ENCODE measurements around the gene RYR3. TPM values are rescaled to one million over a fixed set of nuclear protein-coding genes. Genes with fewer than 3 reads are reported as not detected.
"Not testable (repeated sequence)": the region's sequence is repeated elsewhere in the genome, so short reads cannot be mapped to it uniquely, and the experiment has no call there.

RYR3 gene
- total and polyA plus RNA-seq, 4 donors, result 13.0 to 33.6 (median 20.0) TPM

DNA sequence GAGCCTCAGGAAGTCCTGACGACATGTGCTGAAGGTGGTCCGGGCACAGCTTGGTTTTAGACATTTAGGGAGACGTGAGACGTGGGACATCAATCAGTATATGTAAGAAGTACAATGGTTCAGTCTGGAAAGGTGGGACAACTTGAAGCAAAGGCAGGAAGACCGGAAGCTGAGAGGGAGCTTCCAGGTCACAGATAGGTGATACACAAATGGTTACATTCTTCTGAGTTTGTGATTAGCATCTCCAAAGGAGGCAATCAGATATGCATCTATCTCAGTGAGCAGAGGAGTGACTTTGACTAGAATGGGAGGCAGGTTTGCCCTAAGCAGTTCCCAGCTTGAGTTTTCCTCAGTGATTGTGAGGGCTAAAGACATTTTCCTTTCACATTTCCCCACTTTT lies 282.1 kb downstream of the RYR3 start:
- Histone ChIP-seq H3K36me3 (ENCODE audit: control insufficient read depth, insufficient read depth, low read length) (no peaks in the 10 kb centered on the region), H3K4me1 (ENCODE audit: control insufficient read depth, insufficient read depth, low read length) (no peaks in the 10 kb centered on the region), H3K9me3 (ENCODE audit: control insufficient read depth, insufficient read depth, low read length) (peaks cover 2% of the 10 kb centered on the region), H3K27ac (ENCODE audit: low read depth, low read length) (no peak overlapping the region), H3K4me3 (ENCODE audit: low read depth, low read length) (no peak overlapping the region), H3K27me3 (ENCODE audit: control insufficient read depth, insufficient read depth, low read length) (no peaks in the 10 kb centered on the region)
- no peak for DNase-seq (ENCODE audit: low read depth in 4 of 6, low spot score in 6 of 6)
- whole genome bisulfite sequencing (ENCODE audit: insufficient coverage), result 93% methylated on average over 5 of the region's 5 CpGs

- H3K36me3 ChIP-seq (ENCODE audit: control insufficient read depth, insufficient read depth, low read length); DNase-seq (ENCODE audit: low read depth in 4 of 6, low spot score in 6 of 6); H3K4me3 ChIP-seq (ENCODE audit: low read depth, low read length); H3K9me3 ChIP-seq (ENCODE audit: control insufficient read depth, insufficient read depth, low read length); H3K27me3 ChIP-seq (ENCODE audit: control insufficient read depth, insufficient read depth, low read length); H3K27ac ChIP-seq (ENCODE audit: low read depth, low read length); H3K4me1 ChIP-seq (ENCODE audit: control insufficient read depth, insufficient read depth, low read length): not testable (repeated sequence)
- no CpG with 5 or more reads among the region's 4 CpGs for WGBS (ENCODE audit: insufficient coverage)
These were observed 287.6 kb downstream of the RYR3 start for GRCh38 chr15:33598382-33598781.

- no peaks in the 10 kb centered on the region for H3K27me3 ChIP-seq (ENCODE audit: control insufficient read depth, insufficient read depth, low read length)
- no peak overlapping the region for H3K27ac ChIP-seq (ENCODE audit: low read depth, low read length)
- H3K36me3 ChIP-seq (ENCODE audit: control insufficient read depth, insufficient read depth, low read length), result no peaks in the 10 kb centered on the region
- no peak overlapping the region for H3K4me3 ChIP-seq (ENCODE audit: low read depth, low read length)
- H3K4me1 ChIP-seq (ENCODE audit: control insufficient read depth, insufficient read depth, low read length), result no peaks in the 10 kb centered on the region
- no peaks in the 10 kb centered on the region for H3K9me3 ChIP-seq (ENCODE audit: control insufficient read depth, insufficient read depth, low read length)
- DNase-seq (ENCODE audit: low read depth in 4 of 6, low spot score in 6 of 6), result no peak
- 52% methylated on average over 7 of the region's 7 CpGs for WGBS (ENCODE audit: insufficient coverage)
These were observed 289.4 kb downstream of the RYR3 start for GRCh38 chr15:33600212-33600611.

DNA sequence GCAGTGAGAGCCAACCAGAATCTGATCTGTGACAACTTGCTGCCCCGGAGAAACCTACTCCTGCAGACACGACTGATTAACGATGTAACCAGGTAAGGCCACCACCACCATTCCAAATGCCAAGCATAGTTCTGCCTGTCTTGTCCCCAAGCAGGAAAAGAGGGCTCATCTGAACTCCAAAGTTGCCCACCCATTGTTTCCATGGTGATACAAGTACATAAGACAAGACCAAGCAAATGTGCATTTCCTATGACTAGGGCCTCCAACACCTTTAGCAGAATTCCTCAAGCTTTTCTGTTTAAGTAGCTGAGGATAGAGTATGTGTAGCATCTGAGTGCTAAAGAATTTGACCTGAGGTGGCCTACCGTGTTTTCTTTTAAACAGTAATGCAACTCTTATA lies 290.7 kb downstream of the RYR3 start:
- Histone ChIP-seq H3K27ac (ENCODE audit: low read depth, low read length) (no peak overlapping the region), H3K27me3 (ENCODE audit: control insufficient read depth, insufficient read depth, low read length) (no peaks in the 10 kb centered on the region), H3K4me3 (ENCODE audit: low read depth, low read length) (no peak overlapping the region), H3K36me3 (ENCODE audit: control insufficient read depth, insufficient read depth, low read length) (no peaks in the 10 kb centered on the region), H3K4me1 (ENCODE audit: control insufficient read depth, insufficient read depth, low read length) (no peaks in the 10 kb centered on the region), H3K9me3 (ENCODE audit: control insufficient read depth, insufficient read depth, low read length) (no peaks in the 10 kb centered on the region)
- 91% methylated on average over 3 of the region's 4 CpGs for WGBS (ENCODE audit: insufficient coverage)
- DNase-seq (ENCODE audit: low read depth in 4 of 6, low spot score in 6 of 6), result no peak

DNA sequence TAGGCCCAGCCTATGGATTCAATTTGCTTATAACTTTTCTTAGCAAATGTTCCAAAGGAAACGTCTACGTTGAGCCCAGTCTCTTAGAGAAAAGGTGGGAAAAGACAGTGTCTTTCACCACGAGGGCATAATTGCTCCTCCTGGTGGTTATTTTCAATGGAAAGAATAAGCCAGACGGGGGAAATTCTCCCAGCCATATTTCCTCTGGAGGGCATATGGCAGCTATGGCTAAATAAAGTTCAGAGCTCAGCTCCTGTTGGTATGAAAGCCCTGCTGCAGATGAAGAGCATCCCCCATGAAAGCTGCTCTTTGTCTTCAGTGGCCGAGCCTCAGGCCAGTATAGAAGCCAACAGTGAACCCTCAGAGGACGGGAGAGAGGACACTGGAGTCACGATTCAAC lies 297.9 kb downstream of the RYR3 start:
- WGBS (ENCODE audit: insufficient coverage), result 48% methylated on average over 3 of the region's 7 CpGs
- Histone ChIP-seq H3K4me1 (ENCODE audit: control insufficient read depth, insufficient read depth, low read length) (no peaks in the 10 kb centered on the region), H3K27ac (ENCODE audit: low read depth, low read length) (no peak overlapping the region), H3K27me3 (ENCODE audit: control insufficient read depth, insufficient read depth, low read length) (no peaks in the 10 kb centered on the region), H3K4me3 (ENCODE audit: low read depth, low read length) (no peak overlapping the region), H3K9me3 (ENCODE audit: control insufficient read depth, insufficient read depth, low read length) (no peaks in the 10 kb centered on the region), H3K36me3 (ENCODE audit: control insufficient read depth, insufficient read depth, low read length) (no peaks in the 10 kb centered on the region)
- peak in 1 of 6 donors; percentile 20 for DNase-seq (ENCODE audit: low read depth in 4 of 6, low spot score in 6 of 6)

- Histone ChIP-seq H3K4me3 (ENCODE audit: low read depth, low read length) (no peak overlapping the region), H3K27ac (ENCODE audit: low read depth, low read length) (no peak overlapping the region), H3K9me3 (ENCODE audit: control insufficient read depth, insufficient read depth, low read length) (no peaks in the 10 kb centered on the region), H3K36me3 (ENCODE audit: control insufficient read depth, insufficient read depth, low read length) (no peaks in the 10 kb centered on the region), H3K4me1 (ENCODE audit: control insufficient read depth, insufficient read depth, low read length) (no peaks in the 10 kb centered on the region), H3K27me3 (ENCODE audit: control insufficient read depth, insufficient read depth, low read length) (no peaks in the 10 kb centered on the region)
- 72% methylated on average over 9 of the region's 10 CpGs for WGBS (ENCODE audit: insufficient coverage)
- DNase-seq (ENCODE audit: low read depth in 4 of 6, low spot score in 6 of 6), result no peak
These were observed 302.0 kb downstream of the RYR3 start for GRCh38 chr15:33612721-33613304.

- WGBS (ENCODE audit: insufficient coverage), result 57% methylated on average over 3 of the region's 3 CpGs
- Histone ChIP-seq H3K36me3 (ENCODE audit: control insufficient read depth, insufficient read depth, low read length) (no peaks in the 10 kb centered on the region), H3K4me1 (ENCODE audit: control insufficient read depth, insufficient read depth, low read length) (no peaks in the 10 kb centered on the region), H3K4me3 (ENCODE audit: low read depth, low read length) (no peak overlapping the region), H3K27ac (ENCODE audit: low read depth, low read length) (no peak overlapping the region), H3K27me3 (ENCODE audit: control insufficient read depth, insufficient read depth, low read length) (no peaks in the 10 kb centered on the region), H3K9me3 (ENCODE audit: control insufficient read depth, insufficient read depth, low read length) (no peaks in the 10 kb centered on the region)
- DNase-seq (ENCODE audit: low read depth in 4 of 6, low spot score in 6 of 6), result no peak
These were observed 305.7 kb downstream of the RYR3 start for GRCh38 chr15:33616475-33616874.

- Histone ChIP-seq H3K36me3 (ENCODE audit: control insufficient read depth, insufficient read depth, low read length) (no peaks in the 10 kb centered on the region), H3K27me3 (ENCODE audit: control insufficient read depth, insufficient read depth, low read length) (no peaks in the 10 kb centered on the region), H3K27ac (ENCODE audit: low read depth, low read length) (no peak overlapping the region), H3K4me1 (ENCODE audit: control insufficient read depth, insufficient read depth, low read length) (no peaks in the 10 kb centered on the region), H3K4me3 (ENCODE audit: low read depth, low read length) (no peak overlapping the region), H3K9me3 (ENCODE audit: control insufficient read depth, insufficient read depth, low read length) (no peaks in the 10 kb centered on the region)
- peak in 1 of 6 donors; percentile 72 for DNase-seq (ENCODE audit: low read depth in 4 of 6, low spot score in 6 of 6)
- WGBS (ENCODE audit: insufficient coverage), result no CpG with 5 or more reads among the region's 5 CpGs
These were observed 307.6 kb downstream of the RYR3 start for GRCh38 chr15:33618350-33618749.

- H3K4me3 ChIP-seq (ENCODE audit: low read depth, low read length), result no peak overlapping the region
- H3K4me1 ChIP-seq (ENCODE audit: control insufficient read depth, insufficient read depth, low read length), result no peaks in the 10 kb centered on the region
- peak in 1 of 6 donors; percentile 36 for DNase-seq (ENCODE audit: low read depth in 4 of 6, low spot score in 6 of 6)
- H3K27ac ChIP-seq (ENCODE audit: low read depth, low read length), result no peak overlapping the region
- no peaks in the 10 kb centered on the region for H3K27me3 ChIP-seq (ENCODE audit: control insufficient read depth, insufficient read depth, low read length)
- no peaks in the 10 kb centered on the region for H3K36me3 ChIP-seq (ENCODE audit: control insufficient read depth, insufficient read depth, low read length)
- H3K9me3 ChIP-seq (ENCODE audit: control insufficient read depth, insufficient read depth, low read length), result no peaks in the 10 kb centered on the region
These were observed 310.4 kb downstream of the RYR3 start for GRCh38 chr15:33621141-33621540.

- Histone ChIP-seq H3K4me1 (ENCODE audit: control insufficient read depth, insufficient read depth, low read length) (no peaks in the 10 kb centered on the region), H3K27ac (ENCODE audit: low read depth, low read length) (no peak overlapping the region), H3K36me3 (ENCODE audit: control insufficient read depth, insufficient read depth, low read length) (no peaks in the 10 kb centered on the region), H3K9me3 (ENCODE audit: control insufficient read depth, insufficient read depth, low read length) (no peaks in the 10 kb centered on the region), H3K4me3 (ENCODE audit: low read depth, low read length) (no peak overlapping the region), H3K27me3 (ENCODE audit: control insufficient read depth, insufficient read depth, low read length) (no peaks in the 10 kb centered on the region)
- DNase-seq (ENCODE audit: low read depth in 4 of 6, low spot score in 6 of 6), result no peak
- WGBS (ENCODE audit: insufficient coverage), result 86% methylated on average over 1 of the region's 7 CpGs
These were observed 312.2 kb downstream of the RYR3 start for GRCh38 chr15:33623010-33623409.
